K562 (cell line): ENCODE data around the gene MAP3K19.

Experiments
- CHD2 ChIP-seq: IDR thresholded peaks from 2 replicates; pipeline ENCODE4 v1.6.1; 2011; ENCODE audit warnings: low read depth, low read length
- GABPA ChIP-seq: fragments of 200-800 bp; sonication (Bioruptor generic); conservative IDR thresholded peaks from 2 replicates; pipeline ENCODE4 v1.6.1; 2016; ENCODE audit warnings: low read depth, missing genetic modification characterization, missing compliant biosample characterization
- HDAC6 ChIP-seq: IDR thresholded peaks from 2 replicates; pipeline ENCODE4 v1.6.1; 2012; ENCODE audit warnings: low read depth, mild to moderate bottlenecking, control low read depth, inconsistent platforms, low read length, moderate library complexity
- IRF9 ChIP-seq: fragments of 450-650 bp; IDR thresholded peaks from 2 replicates; pipeline ENCODE4 v1.6.1; 2016; ENCODE audit warnings: missing biosample characterization, missing genetic modification characterization
- MAZ ChIP-seq, 2 experiments: fragments of 450-650 bp in 1 of 2; sonication (generic) in 1 of 2; formaldehyde crosslinking; IDR thresholded peaks in 1 of 2; conservative IDR thresholded peaks in 1 of 2; 2 replicates each; pipeline versions ENCODE4 v1.4.0 to v1.5.0; 2020; ENCODE audit warnings: mild to moderate bottlenecking in 1 of 2, missing genetic modification reagents in 1 of 2
- SIX5 ChIP-seq, 2 experiments: IDR thresholded peaks; 2 replicates each; pipeline ENCODE4 v1.6.1; 2011; ENCODE audit warnings: low read length in 2 of 2, borderline replicate concordance in 1 of 2, low read depth in 1 of 2, mild to moderate bottlenecking in 1 of 2, moderate library complexity in 1 of 2; ENCODE audit not compliant: insufficient read depth in 1 of 2
- THRA ChIP-seq: fragments of 450-650 bp; IDR thresholded peaks from 2 replicates; pipeline ENCODE4 v1.6.1; 2017; ENCODE audit warnings: mild to moderate bottlenecking, moderate library complexity

GRCh38 chr2:135093670-135094330 lies 46.6 kb upstream of the MAP3K19 start:
- TF ChIP-seq SIX5 (IDR thresholded peaks at IDR 0.05; ENCODE audit: borderline replicate concordance in 1 of 2, insufficient read depth in 1 of 2, low read depth in 1 of 2, low read length in 2 of 2): no peak
- no peak for TF ChIP-seq THRA
- TF ChIP-seq GABPA (tag): no peak
- no peak for TF ChIP-seq HDAC6
- no peak for TF ChIP-seq IRF9 (tag)
- no peak for TF ChIP-seq CHD2
- TF ChIP-seq MAZ (CRISPR knock-in tag; conservative IDR thresholded peaks at IDR 0.05 in 1 of 2, IDR thresholded peaks at IDR 0.05 in 1 of 2): no peak
